Activated naive CD8-positive, alpha-beta T cell treated with anti-CD3 and anti-CD28 coated beads for 36 hours (primary cell): ENCODE results near the gene DLL4. TPM values are rescaled to one million over a fixed set of nuclear protein-coding genes. Genes with fewer than 3 reads are reported as not detected.

Source experiments
- DNase-seq: peaks from one replicate; pipeline ENCODE4 v3.0.0; 2021
- H3K27ac Mint-ChIP-seq: one replicate; pipeline ENCODE4 v1.8.0; 2022; ENCODE audit warnings: mild to moderate bottlenecking, moderate library complexity, mixed read lengths
- H3K27me3 Mint-ChIP-seq: one replicate; pipeline ENCODE4 v1.8.0; 2022; ENCODE audit warnings: mild to moderate bottlenecking, mixed read lengths
- H3K36me3 Mint-ChIP-seq: one replicate; pipeline ENCODE4 v1.8.0; 2021; ENCODE audit warnings: mild to moderate bottlenecking, mixed read lengths
- H3K4me1 Mint-ChIP-seq: one replicate; pipeline ENCODE4 v1.8.0; 2021; ENCODE audit warnings: mixed read lengths
- H3K4me3 Mint-ChIP-seq: one replicate; pipeline ENCODE4 v1.8.0; 2022; ENCODE audit warnings: mild to moderate bottlenecking, moderate library complexity, mixed read lengths
- H3K9me3 Mint-ChIP-seq: one replicate; pipeline ENCODE4 v1.8.0; 2022; ENCODE audit warnings: mixed read lengths
- total RNA-seq, 2 experiments: library from RNA; stranded (reverse); gene quantifications; one replicate each; pipeline ENCODE4 v1.2.3, GENCODE V29; 2021

The DLL4 gene
- total RNA-seq, 2 experiments from 2014 or later = not detected

- DNase-seq = no peak
- peaks cover 13% of the 10 kb centered on the region for H3K36me3 Mint-ChIP-seq
- peaks cover 28% of the 10 kb centered on the region for H3K4me1 Mint-ChIP-seq
- no peak overlapping the region for H3K4me3 Mint-ChIP-seq
- no peaks in the 10 kb centered on the region for H3K27me3 Mint-ChIP-seq
- H3K9me3 Mint-ChIP-seq = no peaks in the 10 kb centered on the region
- H3K27ac Mint-ChIP-seq = no peak overlapping the region
Measured at GRCh38 chr15:40900256-40901052, 28.7 kb upstream of the DLL4 start.

- no peak overlapping the region for H3K4me3 Mint-ChIP-seq
- H3K27ac Mint-ChIP-seq = no peak overlapping the region
- H3K36me3 Mint-ChIP-seq = peaks cover 12% of the 10 kb centered on the region
- H3K9me3 Mint-ChIP-seq = no peaks in the 10 kb centered on the region
- no peaks in the 10 kb centered on the region for H3K27me3 Mint-ChIP-seq
- peaks cover 22% of the 10 kb centered on the region for H3K4me1 Mint-ChIP-seq
- DNase-seq = no peak
Measured at GRCh38 chr15:40901053-40901443, 28.1 kb upstream of the DLL4 start.

- Mint-ChIP-seq H3K36me3 (peaks cover 10% of the 10 kb centered on the region), H3K4me3 (no peak overlapping the region), H3K9me3 (no peaks in the 10 kb centered on the region), H3K27me3 (no peaks in the 10 kb centered on the region), H3K27ac (no peak overlapping the region), H3K4me1 (peaks cover 24% of the 10 kb centered on the region)
- DNase-seq = no peak
Measured at GRCh38 chr15:40902605-40903561, 26.3 kb upstream of the DLL4 start.

GRCh38 chr15:40904552-40905201 is 24.5 kb upstream of the DLL4 start:
- Mint-ChIP-seq H3K27me3 (no peaks in the 10 kb centered on the region), H3K27ac (no peak overlapping the region), H3K4me3 (no peak overlapping the region), H3K36me3 (peaks cover 10% of the 10 kb centered on the region), H3K9me3 (no peaks in the 10 kb centered on the region), H3K4me1 (peaks cover 25% of the 10 kb centered on the region)
- no peak for DNase-seq

GRCh38 chr15:40906091-40906990 is 22.8 kb upstream of the DLL4 start:
- Mint-ChIP-seq H3K4me1 (peaks cover 27% of the 10 kb centered on the region), H3K9me3 (no peaks in the 10 kb centered on the region), H3K27ac (peak overlapping the region; percentile 87), H3K27me3 (no peaks in the 10 kb centered on the region), H3K36me3 (peaks cover 7% of the 10 kb centered on the region), H3K4me3 (peak overlapping the region; percentile 79)
- DNase-seq = peak; percentile 89

GRCh38 chr15:40906991-40907802 is 21.9 kb upstream of the DLL4 start:
- peak overlapping the region; percentile 87 for H3K27ac Mint-ChIP-seq
- H3K9me3 Mint-ChIP-seq = no peaks in the 10 kb centered on the region
- H3K4me1 Mint-ChIP-seq = peaks cover 27% of the 10 kb centered on the region
- DNase-seq = peak; percentile 58
- H3K36me3 Mint-ChIP-seq = peaks cover 7% of the 10 kb centered on the region
- H3K4me3 Mint-ChIP-seq = peak overlapping the region; percentile 79
- H3K27me3 Mint-ChIP-seq = no peaks in the 10 kb centered on the region

GRCh38 chr15:40908095-40908494 is 21.0 kb upstream of the DLL4 start:
- DNase-seq = no peak
- H3K36me3 Mint-ChIP-seq = peaks cover 5% of the 10 kb centered on the region
- peaks cover 21% of the 10 kb centered on the region for H3K4me1 Mint-ChIP-seq
- no peak overlapping the region for H3K4me3 Mint-ChIP-seq
- H3K9me3 Mint-ChIP-seq = no peaks in the 10 kb centered on the region
- H3K27ac Mint-ChIP-seq = peak overlapping the region; percentile 7
- no peaks in the 10 kb centered on the region for H3K27me3 Mint-ChIP-seq

- Mint-ChIP-seq H3K27ac (no peak overlapping the region), H3K27me3 (no peaks in the 10 kb centered on the region), H3K4me1 (peaks cover 12% of the 10 kb centered on the region), H3K36me3 (no peaks in the 10 kb centered on the region), H3K9me3 (no peaks in the 10 kb centered on the region), H3K4me3 (no peak overlapping the region)
- no peak for DNase-seq
Measured at GRCh38 chr15:40909662-40910630, 19.2 kb upstream of the DLL4 start.

GRCh38 chr15:40911141-40911540 is 18.0 kb upstream of the DLL4 start:
- DNase-seq = no peak
- no peaks in the 10 kb centered on the region for H3K36me3 Mint-ChIP-seq
- peaks cover 12% of the 10 kb centered on the region for H3K4me1 Mint-ChIP-seq
- H3K9me3 Mint-ChIP-seq = no peaks in the 10 kb centered on the region
- no peak overlapping the region for H3K4me3 Mint-ChIP-seq
- no peak overlapping the region for H3K27ac Mint-ChIP-seq
- H3K27me3 Mint-ChIP-seq = no peaks in the 10 kb centered on the region

- H3K27me3 Mint-ChIP-seq = no peaks in the 10 kb centered on the region
- H3K9me3 Mint-ChIP-seq = no peaks in the 10 kb centered on the region
- no peak overlapping the region for H3K4me3 Mint-ChIP-seq
- H3K4me1 Mint-ChIP-seq = peaks cover 12% of the 10 kb centered on the region
- H3K36me3 Mint-ChIP-seq = no peaks in the 10 kb centered on the region
- DNase-seq = no peak
- no peak overlapping the region for H3K27ac Mint-ChIP-seq
Measured at GRCh38 chr15:40911693-40912092, 17.4 kb upstream of the DLL4 start.

- no peaks in the 10 kb centered on the region for H3K27me3 Mint-ChIP-seq
- no peak overlapping the region for H3K4me3 Mint-ChIP-seq
- no peak overlapping the region for H3K27ac Mint-ChIP-seq
- DNase-seq = no peak
- peaks cover 8% of the 10 kb centered on the region for H3K4me1 Mint-ChIP-seq
- H3K36me3 Mint-ChIP-seq = no peaks in the 10 kb centered on the region
- no peaks in the 10 kb centered on the region for H3K9me3 Mint-ChIP-seq
Measured at GRCh38 chr15:40912478-40912877, 16.7 kb upstream of the DLL4 start.

GRCh38 chr15:40914013-40914412 is 15.1 kb upstream of the DLL4 start:
- H3K36me3 Mint-ChIP-seq = no peaks in the 10 kb centered on the region

GRCh38 chr15:40914486-40914885 is 14.7 kb upstream of the DLL4 start:
- Mint-ChIP-seq H3K27ac (no peak overlapping the region), H3K9me3 (no peaks in the 10 kb centered on the region), H3K27me3 (no peaks in the 10 kb centered on the region), H3K4me3 (no peak overlapping the region), H3K36me3 (no peaks in the 10 kb centered on the region), H3K4me1 (peaks cover 4% of the 10 kb centered on the region)
- no peak for DNase-seq

More at GRCh38 chr15:40914013-40914412, 15.1 kb upstream of the DLL4 start:
- H3K9me3 Mint-ChIP-seq = no peaks in the 10 kb centered on the region
- no peak for DNase-seq
- peaks cover 4% of the 10 kb centered on the region for H3K4me1 Mint-ChIP-seq
- H3K27ac Mint-ChIP-seq = no peak overlapping the region
- H3K27me3 Mint-ChIP-seq = no peaks in the 10 kb centered on the region
- no peak overlapping the region for H3K4me3 Mint-ChIP-seq
